ENCODE results near the gene NUP188.

Gene NUP188

DNA sequence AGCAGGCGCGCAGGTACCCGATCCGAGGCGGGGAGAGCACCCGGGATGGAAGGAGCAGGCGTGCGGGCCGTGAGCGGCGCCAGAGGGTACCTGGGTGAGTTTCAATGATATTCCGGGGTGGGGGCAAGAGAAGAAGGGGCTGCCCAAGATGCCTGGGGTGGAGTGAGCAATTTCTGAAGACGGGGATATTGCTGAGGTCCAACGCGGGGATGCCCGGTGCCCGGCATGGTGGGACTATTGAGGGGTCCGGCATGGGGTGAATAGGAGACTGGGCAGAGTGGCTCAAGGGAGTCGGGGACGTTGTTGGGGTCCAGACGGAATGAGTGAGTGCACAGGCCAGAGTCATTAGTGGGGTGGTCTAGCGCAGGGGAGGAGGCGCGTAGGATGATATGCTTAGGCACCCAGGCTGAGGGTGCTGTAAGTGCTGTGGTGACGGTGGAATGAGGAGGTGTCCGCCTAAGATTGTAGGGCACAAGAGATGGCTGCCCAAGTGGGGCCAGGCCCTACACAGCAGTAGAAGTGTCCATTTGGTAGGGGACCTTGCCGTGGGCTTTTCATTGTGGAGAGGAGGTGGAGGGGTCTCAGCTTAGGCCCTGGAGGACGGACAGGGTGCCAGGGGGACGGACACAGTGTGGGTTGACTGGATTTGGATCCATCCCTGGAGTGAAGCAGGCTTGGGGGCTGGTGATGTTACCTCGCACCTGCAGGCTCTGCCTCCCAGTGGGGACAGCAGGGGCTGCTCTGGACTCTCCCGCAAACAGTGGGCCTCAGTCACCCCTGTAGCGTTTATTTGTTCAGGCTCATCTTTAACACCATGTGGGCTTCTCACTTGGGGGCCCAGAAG is 89.6 kb downstream of the NUP188 start:
- DNase-seq: no peak
- in situ Hi-C loops (cut with HindIII; ENCODE audit: low pct_ligation_motif_present, low pct_unique_long_range_greater_than_20kb, low sequenced_read_pairs): no loop called here

DNA sequence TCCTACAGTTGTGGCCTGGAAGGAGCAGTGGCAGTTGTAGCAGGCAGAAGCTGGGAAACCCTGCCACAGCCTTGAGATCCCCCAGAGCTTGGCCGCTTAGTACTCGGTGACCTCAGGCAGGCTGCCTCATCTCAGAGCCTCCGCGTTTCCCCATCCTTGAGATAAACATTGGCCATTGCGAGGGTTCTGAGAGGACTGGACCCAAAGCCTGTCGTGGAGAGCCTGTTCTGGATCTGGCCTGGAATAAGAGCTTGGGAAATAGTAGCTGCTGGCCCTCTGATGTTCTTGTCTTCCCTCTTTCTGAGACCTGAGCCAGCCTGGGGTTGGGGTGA is 90.2 kb downstream of the NUP188 start:
- in situ Hi-C loops (cut with HindIII; ENCODE audit: low pct_ligation_motif_present, low pct_unique_long_range_greater_than_20kb, low sequenced_read_pairs): no loop called here
- no peak for DNase-seq

DNA sequence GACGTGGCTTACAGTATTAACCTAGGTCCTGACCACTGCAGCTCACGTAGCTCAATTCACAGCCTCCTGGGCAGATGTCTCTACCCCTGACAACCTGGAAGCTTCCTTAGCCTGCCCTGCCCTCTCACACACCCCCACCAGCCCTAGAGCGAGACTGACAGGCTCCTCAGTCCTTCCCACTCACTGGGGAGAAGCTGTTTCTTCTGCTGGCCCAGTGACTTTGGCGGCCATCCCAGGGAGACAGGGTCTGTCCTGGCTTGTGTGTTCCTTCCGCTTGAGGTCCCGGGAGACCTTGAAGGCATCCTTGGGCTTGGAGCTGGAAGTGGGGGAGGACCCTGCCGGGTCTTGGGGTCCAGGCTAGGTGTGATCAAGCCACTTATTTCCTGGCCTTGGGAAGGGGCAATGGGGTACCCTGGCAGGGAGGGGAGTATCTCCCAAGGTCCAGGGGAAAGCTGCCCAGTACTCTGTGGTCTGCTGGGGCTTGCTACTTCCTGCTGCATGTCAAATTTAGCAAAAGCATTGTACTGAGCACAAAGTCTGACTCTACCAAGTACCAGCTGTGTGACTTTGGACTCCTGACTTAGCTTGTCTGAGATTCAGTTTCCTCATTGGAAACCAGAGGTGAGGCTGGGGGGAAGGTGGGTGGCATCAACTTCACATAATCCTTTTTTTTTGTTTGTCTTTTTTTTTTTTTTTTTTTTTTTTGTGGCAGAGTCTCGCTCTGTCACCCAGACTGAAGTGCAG is 90.8 kb downstream of the NUP188 start:
- in situ Hi-C loops (cut with HindIII; ENCODE audit: low pct_ligation_motif_present, low pct_unique_long_range_greater_than_20kb, low sequenced_read_pairs): no loop called here
- DNase-seq: no peak

DNA sequence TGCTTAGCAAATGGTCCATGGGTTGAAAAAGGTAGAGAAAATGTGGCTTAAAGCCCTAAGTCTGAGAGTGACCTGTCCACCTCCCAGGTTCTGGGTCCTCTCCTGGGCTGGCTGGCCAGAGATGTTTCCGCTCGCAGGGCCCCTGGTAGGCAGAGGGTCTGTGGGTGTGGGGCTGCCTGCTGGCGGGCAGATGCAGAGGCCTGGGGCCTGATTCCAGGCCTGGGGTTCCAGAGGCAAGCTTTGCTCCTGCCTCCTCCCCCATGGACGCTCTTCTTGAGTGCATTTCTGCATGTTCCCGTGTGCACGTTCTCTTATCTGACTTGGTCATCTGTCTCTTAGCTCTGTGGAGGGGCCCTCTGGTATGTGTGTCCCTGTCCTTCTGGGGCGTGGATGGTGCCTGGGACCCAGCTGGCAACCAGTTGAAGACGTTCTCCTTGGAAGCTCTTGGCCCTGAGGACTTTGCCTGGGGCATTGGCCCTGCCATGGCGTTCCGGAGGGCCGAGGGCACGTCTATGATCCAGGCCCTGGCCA is 92.7 kb downstream of the NUP188 start:
- no peak for DNase-seq
- in situ Hi-C loops (cut with HindIII; ENCODE audit: low pct_ligation_motif_present, low pct_unique_long_range_greater_than_20kb, low sequenced_read_pairs): no loop called here

DNA sequence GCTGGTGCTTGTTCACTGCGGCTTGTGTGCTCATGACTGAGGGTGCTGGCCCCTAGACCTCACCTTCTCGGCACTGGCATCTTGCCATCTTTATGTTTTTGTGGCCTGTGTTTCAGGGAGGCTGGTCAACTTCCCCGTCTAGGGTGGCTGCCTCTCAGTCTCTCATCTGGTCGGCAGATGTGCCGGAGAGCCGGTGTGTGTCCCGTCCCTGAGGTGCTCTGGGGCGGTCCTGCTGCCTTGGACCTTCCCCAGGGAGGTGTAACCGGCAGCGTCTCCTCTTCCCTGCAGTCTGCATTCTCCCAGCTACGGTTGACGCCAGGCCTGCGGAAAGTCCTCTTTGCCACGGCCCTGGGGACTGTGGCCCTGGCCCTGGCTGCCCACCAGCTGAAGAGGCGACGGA is 94.5 kb downstream of the NUP188 start:
- no peak for DNase-seq
- in situ Hi-C loops (cut with HindIII; ENCODE audit: low pct_ligation_motif_present, low pct_unique_long_range_greater_than_20kb, low sequenced_read_pairs): no loop called here

DNA sequence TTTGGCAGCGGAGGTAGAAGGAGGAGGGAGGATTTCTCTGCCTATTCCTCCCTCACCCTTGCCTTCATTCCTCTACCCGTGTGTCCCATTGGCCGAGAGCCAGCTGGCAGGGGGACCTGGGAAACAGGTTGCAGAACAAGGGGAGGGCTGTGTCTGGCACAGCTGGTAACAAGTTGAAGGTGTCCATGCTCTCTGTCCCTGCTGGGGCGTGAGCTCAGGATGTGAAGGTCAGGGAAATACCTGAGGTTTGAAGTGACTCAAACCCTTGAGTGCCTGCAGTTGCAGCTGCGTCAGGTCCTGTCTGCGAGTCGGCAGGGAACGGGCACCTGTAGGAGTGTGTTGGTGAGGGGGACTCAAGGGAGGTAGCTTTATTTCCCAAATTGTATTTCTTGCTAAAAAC is 105.1 kb downstream of the NUP188 start:
- no peak for DNase-seq
- in situ Hi-C loops (cut with HindIII; ENCODE audit: low pct_ligation_motif_present, low pct_unique_long_range_greater_than_20kb, low sequenced_read_pairs): no loop called here

DNA sequence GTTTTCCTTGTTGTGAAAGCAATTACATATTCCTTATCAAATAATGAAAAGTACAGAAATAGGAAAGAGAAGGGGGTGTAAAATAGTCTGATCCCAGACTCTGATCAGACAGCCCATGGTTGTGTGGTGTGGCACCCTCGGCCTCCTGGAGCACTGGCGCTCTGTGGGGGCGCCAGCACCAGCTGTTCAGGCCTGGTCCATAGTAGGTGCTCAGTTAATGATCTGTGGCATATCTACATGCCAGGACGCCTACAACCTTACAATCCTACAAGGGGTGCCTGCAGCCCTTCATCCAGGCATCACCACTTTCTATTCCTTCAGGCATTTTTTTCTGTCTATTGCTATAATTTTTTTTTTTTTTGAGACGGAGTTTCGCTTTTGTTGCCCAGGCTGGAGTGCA is 105.5 kb downstream of the NUP188 start:
- in situ Hi-C loops (cut with HindIII; ENCODE audit: low pct_ligation_motif_present, low pct_unique_long_range_greater_than_20kb, low sequenced_read_pairs): no loop called here
- DNase-seq: no peak

DNA sequence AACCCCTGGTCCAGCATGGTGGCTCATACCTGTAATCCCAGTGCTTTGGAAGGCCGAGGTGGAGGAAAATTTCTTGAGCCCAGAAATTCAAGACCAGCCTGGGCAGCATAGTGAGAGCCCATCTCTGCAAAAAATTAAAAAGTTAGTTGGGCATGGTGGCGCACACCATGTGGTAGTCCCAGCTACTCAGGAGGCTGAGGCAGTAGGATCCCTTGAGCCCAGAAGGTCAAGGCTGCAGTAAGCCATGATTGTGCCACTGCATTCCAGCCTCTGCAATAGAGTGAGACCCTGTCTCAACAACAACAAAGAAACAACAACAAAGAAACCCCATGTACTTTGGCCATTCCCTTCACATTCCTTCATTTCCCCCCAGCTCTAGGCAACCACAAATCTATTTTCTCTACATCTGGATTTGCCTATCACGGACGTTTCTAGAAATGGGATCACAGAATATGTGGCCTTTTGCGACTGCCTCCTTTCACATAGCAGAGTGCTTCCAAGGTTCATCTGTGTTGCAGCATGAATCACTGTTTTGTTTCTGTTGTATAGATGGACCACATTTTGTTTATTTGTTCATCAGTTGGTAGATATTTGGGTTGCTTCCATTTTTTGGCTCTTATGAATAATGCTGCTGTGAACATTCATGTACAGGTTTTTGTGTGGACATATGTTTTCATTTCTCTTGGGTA is 106.8 kb downstream of the NUP188 start:
- no peak for DNase-seq
- in situ Hi-C loops (cut with HindIII; ENCODE audit: low pct_ligation_motif_present, low pct_unique_long_range_greater_than_20kb, low sequenced_read_pairs): no loop called here

Data from ACHN (cell line).